A549 (cell line): ENCODE measurements around the gene DNAAF3. TPM values are rescaled to one million over a fixed set of nuclear protein-coding genes. Genes with fewer than 3 reads are reported as not detected.
"Not testable (repeated sequence)": the region's sequence is repeated elsewhere in the genome, so short reads cannot be mapped to it uniquely, and the experiment has no call there.

Experiments
- ATAC-seq, 2 experiments: fragments of 200-7000 bp in 1 of 2; fragments of >200 bp in 1 of 2; cut with Nextera tagmentation in 1 of 2; cut with Tn5 transposase in 1 of 2; 3 replicates each; pipeline versions ENCODE4 v1.8.0 to v1.9.1; 2018 to 2020; ENCODE audit warnings: mild to moderate bottlenecking in 1 of 2, moderate library complexity in 1 of 2
- CTCF ChIA-PET: fragments of 300-600 bp; sonication (Branson Sonifier 250); formaldehyde crosslinking; extraction: SDS; loops from one replicate; lab custom pipeline; 2021; ENCODE audit warnings: antibody characterized with exemption, inconsistent platforms; lab: Yijun Ruan, JAX
- POLR2A ChIA-PET: fragments of 350-600 bp; formaldehyde crosslinking; extraction: SDS; loops from one replicate; lab custom pipeline; 2021; ENCODE audit warnings: antibody characterized with exemption, inconsistent platforms; lab: Yijun Ruan, JAX
- DNase-seq, 2 experiments: peaks; one replicate each; pipeline versions ENCODE4 v3.0.0 to v3.0.0-alpha.2; 2011 to 2016; ENCODE audit warnings: low read depth in 1 of 2, low spot score in 1 of 2
- FAIRE-seq: peaks from 2 replicates; lab custom pipeline; 2011; peaks lifted over from hg19 to GRCh38; lab: Jason Lieb, UNC
- H3K27ac ChIP-seq, 2 experiments: fragments of >200 bp; sonication (Bioruptor Twin); formaldehyde crosslinking; 3 replicates each; pipeline ENCODE4 v1.5.1; 2016 to 2017
- H3K4me1 ChIP-seq: fragments of >200 bp; sonication (Bioruptor Twin); formaldehyde crosslinking; 3 replicates; pipeline ENCODE4 v1.6.1; 2016
- H3K4me2 ChIP-seq: fragments of >200 bp; sonication (Bioruptor Twin); formaldehyde crosslinking; 3 replicates; pipeline ENCODE4 v1.6.1; 2016
- H3K4me3 ChIP-seq: fragments of >200 bp; sonication (Bioruptor Twin); formaldehyde crosslinking; 3 replicates; pipeline ENCODE4 v1.5.1; 2016
- H3K9me3 ChIP-seq: fragments of >200 bp; sonication (Bioruptor Twin); formaldehyde crosslinking; 3 replicates; pipeline ENCODE4 v1.6.1; 2016
- BCL3 ChIP-seq: fragments of >200 bp; sonication (Bioruptor Twin); formaldehyde crosslinking; IDR thresholded peaks from 3 replicates; pipeline ENCODE4 v1.6.1; 2016
- CBX2 ChIP-seq: fragments of 200-600 bp; sonication (generic); IDR thresholded peaks from 2 replicates; pipeline ENCODE4 v1.6.1; 2016; ENCODE audit warnings: low read depth, mild to moderate bottlenecking, borderline replicate concordance
- CBX8 ChIP-seq: fragments of 200-600 bp; sonication (generic); IDR thresholded peaks from 2 replicates; pipeline ENCODE4 v1.6.1; 2016
- CEBPB ChIP-seq, 2 experiments: fragments of >200 bp in 1 of 2; sonication (Bioruptor Twin) in 1 of 2; formaldehyde crosslinking in 1 of 2; IDR thresholded peaks; 2 replicates each; pipeline ENCODE4 v1.6.1; 2012 to 2016
- CTCF ChIP-seq: fragments of >200 bp; sonication (Bioruptor Twin); formaldehyde crosslinking; IDR thresholded peaks from 3 replicates; pipeline ENCODE4 v1.5.1; 2016
- E2F6 ChIP-seq: IDR thresholded peaks from 2 replicates; pipeline ENCODE4 v1.6.1; 2012; ENCODE audit warnings: low read depth, borderline replicate concordance
- EHF ChIP-seq: fragments of 250-450 bp; sonication (Bioruptor Pico); IDR thresholded peaks from 2 replicates; pipeline ENCODE4 v1.5.0; 2020; ENCODE audit warnings: mild to moderate bottlenecking
- EHMT2 ChIP-seq: fragments of 200-600 bp; sonication (generic); IDR thresholded peaks from 2 replicates; pipeline ENCODE4 v1.6.1; 2016; ENCODE audit warnings: antibody characterized with exemption, low read depth, mild to moderate bottlenecking, moderate library complexity
- ELK1 ChIP-seq: fragments of 150-350 bp; IDR thresholded peaks from 2 replicates; pipeline ENCODE4 v1.6.1; 2014; ENCODE audit warnings: low read depth, mild to moderate bottlenecking, low read length
- FOSL2 ChIP-seq, 2 experiments: fragments of 450-650 bp in 1 of 2; fragments of >200 bp in 1 of 2; sonication (Bioruptor Twin) in 1 of 2; formaldehyde crosslinking; IDR thresholded peaks; 2 replicates each; pipeline versions ENCODE4 v1.5.0 to v1.6.1; 2016 to 2020; ENCODE audit warnings: mild to moderate bottlenecking in 1 of 2, moderate library complexity in 1 of 2
- GATA3 ChIP-seq: IDR thresholded peaks from 2 replicates; pipeline ENCODE4 v1.6.1; 2012; ENCODE audit warnings: borderline replicate concordance
- HOXA7 ChIP-seq: fragments of 250-450 bp; sonication (Bioruptor Pico); IDR thresholded peaks from 2 replicates; pipeline ENCODE4 v1.5.0; 2020; ENCODE audit warnings: mild to moderate bottlenecking, moderate library complexity
- JUN ChIP-seq, 2 experiments: fragments of >200 bp; sonication (Bioruptor Twin); formaldehyde crosslinking; IDR thresholded peaks; 2 replicates in 1 of 2; 3 replicates in 1 of 2; pipeline ENCODE4 v1.6.1; 2016 to 2017
- MAX ChIP-seq: IDR thresholded peaks from 2 replicates; pipeline ENCODE4 v1.6.1; 2012
- MYC ChIP-seq: IDR thresholded peaks from 2 replicates; pipeline ENCODE4 v1.6.1; 2012; ENCODE audit warnings: mild to moderate bottlenecking, inconsistent platforms, low read length, improper control_type of control experiment, borderline replicate concordance
- NR3C1 ChIP-seq: fragments of >200 bp; sonication (Bioruptor Twin); formaldehyde crosslinking; IDR thresholded peaks from 3 replicates; pipeline ENCODE4 v1.6.1; 2017
- POLR2AphosphoS2 ChIP-seq: conservative IDR thresholded peaks from 2 replicates; pipeline ENCODE4 v1.6.1; 2012; ENCODE audit warnings: low read length, improper control_type of control experiment, inconsistent platforms
- RAD21 ChIP-seq, 2 experiments: fragments of >200 bp in 1 of 2; sonication (Bioruptor Twin) in 1 of 2; formaldehyde crosslinking in 1 of 2; IDR thresholded peaks in 1 of 2; conservative IDR thresholded peaks in 1 of 2; 2 replicates in 1 of 2; 3 replicates in 1 of 2; pipeline ENCODE4 v1.6.1; 2012 to 2018; ENCODE audit warnings: inconsistent platforms in 1 of 2
- RCOR1 ChIP-seq: fragments of 150-350 bp; IDR thresholded peaks from 2 replicates; pipeline ENCODE4 v1.6.1; 2014; ENCODE audit warnings: antibody characterized with exemption, low read length, low read depth
- RFX5 ChIP-seq: fragments of 450-650 bp; IDR thresholded peaks from 2 replicates; pipeline ENCODE4 v1.7.1; 2014; ENCODE audit warnings: antibody characterized with exemption, mild to moderate bottlenecking, moderate library complexity
- RNF2 ChIP-seq: fragments of 200-600 bp; sonication (generic); IDR thresholded peaks from 2 replicates; pipeline ENCODE4 v1.6.1; 2016; ENCODE audit warnings: low read depth, mild to moderate bottlenecking, antibody characterized with exemption, moderate library complexity, borderline replicate concordance
- SMC3 ChIP-seq: fragments of >200 bp; sonication (Bioruptor Twin); formaldehyde crosslinking; IDR thresholded peaks from 3 replicates; pipeline ENCODE4 v1.6.1; 2018; ENCODE audit warnings: inconsistent platforms
- WGBS: methylation state at CpG from one replicate; pipeline ENCODE4 v1.1.6; 2017; ENCODE audit errors: missing lambda C conversion rate; 5-methylcytosine and 5-hydroxymethylcytosine counted together
- polyA plus RNA-seq, 4 experiments: library from polyadenylated mRNA; depleted of rRNA in 3 of 4; stranded (reverse); fragments of >200 nt; fragmentation: RNase III in 1 of 4; extraction: RNeasy Plus Mini Kit Qiagen cat#74134 plus additional on column Dnase treatment in 1 of 4; gene quantifications; 2 replicates in 3 of 4; 3 replicates in 1 of 4; pipeline ENCODE4 v1.2.3, GENCODE V29; 2011 to 2017

The DNAAF3 gene
- polyA plus RNA-seq, 2 of the 4 experiments (the other 2 are of a cell fraction), result 4.0 to 5.3 TPM

- ChIA-PET CTCF (interaction anchor here (0.6 to 1.9 kb wide), 7 partner anchors 9 to 211 kb away, joined by 3 to 10 read pairs (median 4); partner anchors contain the start of gene TMEM238), POLR2A (interaction anchor here (0.7 to 1.3 kb wide), 3 partner anchors 9 to 52 kb away, joined by 3 to 6 read pairs (median 4); partner anchors contain the start of gene PPP6R1)
- H3K27ac ChIP-seq, result peak overlapping the region; percentile 62 to 83
- TF ChIP-seq BCL3 (no peak), JUN (IDR thresholded peaks at IDR 0.05) (peak in 1 of 2 experiments; percentile 58; a peak in 2 of 5 replicates), MAX (peak; percentile 83), FOSL2 (IDR thresholded peaks at IDR 0.05) (peak; percentile 61; the same call in 1 of the 2 replicates), FOSL2 (CRISPR knock-in tag; IDR thresholded peaks at IDR 0.05) (peak; percentile 99), E2F6 (0 out of 2 replicates have a peak, but pooled peaks have one; percentile 25), RNF2 (no peak)
- H3K9me3 ChIP-seq, result no peaks in the 10 kb centered on the region
- peaks cover 43% of the 10 kb centered on the region for H3K4me1 ChIP-seq
- DNase-seq (peak; percentile 93 to 100), ATAC-seq (peak; percentile 82 to 88), FAIRE-seq (no peak)
- peak overlapping the region; percentile 30 for H3K4me3 ChIP-seq
- WGBS, result 26% methylated on average over 29 of the region's 29 CpGs
- H3K4me2 ChIP-seq, result peak overlapping the region; percentile 78
Observed at GRCh38 chr19:55206664-55207500, 40.5 kb upstream of the DNAAF3 start.

DNA sequence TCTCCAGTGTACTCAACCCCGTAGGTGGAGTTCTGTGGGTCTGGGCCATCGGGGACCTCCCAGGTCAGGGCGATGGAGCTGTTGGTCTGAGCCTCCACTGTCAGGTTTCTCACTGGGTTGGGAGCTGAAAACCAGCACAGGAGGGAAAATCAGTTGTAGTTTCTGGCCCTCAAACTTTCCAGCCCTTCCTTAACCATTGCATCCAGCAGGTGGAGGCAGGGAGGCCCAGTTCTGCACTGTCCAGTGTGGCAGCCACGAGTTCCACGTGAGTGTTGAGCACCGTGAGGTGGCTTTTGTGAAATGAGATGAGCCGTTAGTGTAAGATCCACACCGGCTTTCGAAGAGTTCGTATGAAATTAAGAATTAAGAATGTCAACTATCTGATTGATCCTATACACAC is 35.8 kb upstream of the DNAAF3 start:
- WGBS, result 79% methylated on average over 10 of the region's 10 CpGs
- ChIA-PET POLR2A (interaction anchor here (0.7 kb wide), 1 partner anchor 19 kb away, joined by 3 read pairs; no protein-coding TSS in a partner anchor), CTCF (interaction anchor here (0.7 to 3.7 kb wide), 12 partner anchors 10 to 301 kb away, joined by 3 to 17 read pairs (median 4); partner anchors contain the start of gene PPP6R1)
- not testable (repeated sequence) for H3K4me2 ChIP-seq, H3K4me1 ChIP-seq, H3K27ac ChIP-seq, FAIRE-seq, H3K4me3 ChIP-seq, H3K9me3 ChIP-seq
- DNase-seq (peak in 1 of 2 experiments; percentile 59), ATAC-seq (peak; percentile 41 to 46; a peak in 3 of 6 replicates)
- TF ChIP-seq CTCF, result peak; percentile 25; the same call in 1 of the 3 replicates
- TF ChIP-seq MAX, result 0 out of 2 replicates have a peak, but pooled peaks have one; percentile 24
- TF ChIP-seq RAD21 (conservative IDR thresholded peaks at IDR 0.05 in 1 of 2, IDR thresholded peaks at IDR 0.05 in 1 of 2), result peak in 1 of 2 experiments; percentile 27; a peak in 2 of 5 replicates
- TF ChIP-seq SMC3, result peak; percentile 31; the same call in 1 of the 3 replicates

DNA sequence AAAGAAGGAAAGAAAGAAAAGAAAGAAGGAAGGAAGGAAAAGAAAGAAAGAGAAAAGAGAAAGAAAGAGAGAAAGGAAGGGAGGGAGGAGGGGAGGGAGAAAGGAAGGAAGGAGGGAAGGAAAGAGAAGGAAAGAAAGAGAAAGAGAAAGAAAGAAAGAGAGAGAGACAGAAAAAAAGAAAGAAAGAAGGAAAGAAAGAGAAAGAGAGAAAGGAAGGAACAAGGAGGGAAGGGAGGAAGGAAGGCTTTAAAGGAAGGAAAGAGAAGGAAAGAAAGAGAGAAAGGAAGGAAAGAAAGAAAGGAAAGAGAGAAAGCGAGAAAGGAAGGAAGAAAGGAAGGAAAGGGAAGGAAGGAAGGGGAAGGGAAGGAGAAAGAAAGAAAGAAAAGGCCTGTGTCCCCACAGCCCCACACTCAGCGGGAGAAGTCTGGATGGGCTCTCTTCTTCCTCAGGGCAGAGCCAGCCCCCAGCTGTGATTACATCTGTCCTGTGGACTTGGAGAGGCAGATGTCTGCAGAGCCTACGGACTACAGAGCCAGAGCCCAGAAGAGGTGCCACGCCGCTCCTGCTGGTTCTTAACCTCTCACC is 33.3 kb upstream of the DNAAF3 start:
- no peak overlapping the region for H3K27ac ChIP-seq
- FAIRE-seq (no peak), ATAC-seq (no peak), DNase-seq (no peak)
- ChIA-PET POLR2A (no interaction called here), CTCF (interaction anchor here (0.7 to 2.8 kb wide), 6 partner anchors 16 to 233 kb away, joined by 3 to 13 read pairs (median 4); no protein-coding TSS in a partner anchor)
- WGBS, result 84% methylated on average over 5 of the region's 5 CpGs
- TF ChIP-seq RNF2 (no peak), NR3C1 (no peak), MYC (no peak), EHF (CRISPR knock-in tag) (no peak), GATA3 (no peak), RFX5 (no peak), ELK1 (no peak), EHMT2 (no peak), RCOR1 (no peak), CBX2 (no peak), E2F6 (no peak), CEBPB (IDR thresholded peaks at IDR 0.05) (no peak), HOXA7 (no peak), JUN (IDR thresholded peaks at IDR 0.05) (no peak), POLR2AphosphoS2 (no peak), CBX8 (no peak)
- no peaks in the 10 kb centered on the region for H3K4me1 ChIP-seq
- H3K4me2 ChIP-seq, result no peak overlapping the region
- H3K9me3 ChIP-seq, result no peaks in the 10 kb centered on the region
- H3K4me3 ChIP-seq, result no peak overlapping the region
